GM18861 (cell line): ENCODE measurements around the gene USP28.
"Not testable (repeated sequence)": the region's sequence is repeated elsewhere in the genome, so short reads cannot be mapped to it uniquely, and the experiment has no call there.

Experiments used
- ATAC-seq: cut with Tn5 transposase; IDR thresholded peaks from one replicate; pipeline ENCODE4 v1.9.1; 2021; ENCODE audit not compliant: unreplicated experiment

USP28 gene

GRCh38 chr11:113774174-113774503 is 101.2 kb downstream of the USP28 start:
- no peak for ATAC-seq

DNA sequence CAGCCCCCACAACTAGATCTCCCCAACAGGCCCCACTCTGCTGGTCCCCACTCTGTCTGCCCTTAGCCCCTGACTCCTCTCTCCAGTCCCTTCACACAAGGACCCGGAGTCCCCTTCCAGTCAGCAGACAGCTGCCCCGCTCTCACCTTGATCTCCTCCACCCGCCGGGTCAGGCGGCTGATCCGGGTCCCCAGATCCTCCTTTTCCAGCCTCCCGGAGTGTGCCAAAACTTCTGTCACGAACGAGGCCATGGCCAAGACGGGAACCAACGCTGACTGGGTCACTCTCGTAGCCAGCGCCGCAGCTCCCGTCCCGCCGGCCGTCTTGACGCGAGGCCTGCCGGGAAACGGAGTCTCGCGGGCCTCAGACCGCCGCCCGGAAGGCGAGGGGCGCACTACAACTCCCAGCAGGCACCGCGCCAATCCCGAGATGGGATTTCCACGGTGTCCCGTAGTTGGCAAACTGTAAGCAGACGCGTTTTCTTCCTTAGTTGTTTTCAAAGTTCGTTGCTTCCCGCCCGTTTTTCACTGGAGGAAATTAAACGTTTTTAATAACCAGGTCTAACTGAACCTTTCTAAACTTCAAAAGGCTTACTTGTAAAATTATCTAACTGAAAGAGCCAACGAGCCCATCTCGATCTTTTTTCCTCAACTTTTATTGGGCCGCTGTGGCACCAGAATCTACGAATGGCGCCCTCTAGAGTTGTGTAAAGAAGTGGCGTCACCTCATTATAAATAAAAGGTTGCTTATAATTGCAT is 101.8 kb downstream of the USP28 start, which contains the start of gene ZW10:
Gene ZW10 (minus strand): TSS at position 277 of the 758 bp plus-strand sequence. CDS start 26 bp downstream, at position 251.
- peak; percentile 98 for ATAC-seq

- no peak for ATAC-seq
These were observed 102.3 kb downstream of the USP28 start for GRCh38 chr11:113773092-113773415.

DNA sequence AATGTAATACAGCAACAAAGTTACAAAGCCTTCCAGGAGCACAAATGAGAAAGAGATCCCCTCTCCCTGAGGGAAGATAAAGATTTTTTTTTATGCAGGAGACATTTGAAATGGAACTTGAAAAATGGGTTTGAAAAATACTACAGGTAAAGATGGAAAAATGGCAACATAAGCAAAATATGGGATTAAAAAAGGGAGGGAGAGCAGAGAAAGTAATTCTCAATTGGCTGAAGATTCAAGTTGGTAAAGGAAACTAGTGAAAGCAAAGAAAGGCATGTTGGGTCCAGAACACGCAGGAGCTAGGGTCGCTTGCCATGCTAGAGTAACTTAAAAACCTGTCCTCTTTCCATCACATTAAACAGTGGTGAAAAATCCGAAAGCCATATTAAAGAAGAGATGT is 103.4 kb downstream of the USP28 start:
- ATAC-seq, result no peak

GRCh38 chr11:113764527-113765219 is 110.7 kb downstream of the USP28 start:
- ATAC-seq, result no peak

- ATAC-seq, result not testable (repeated sequence)
These were observed 112.3 kb downstream of the USP28 start for GRCh38 chr11:113763040-113763439.

DNA sequence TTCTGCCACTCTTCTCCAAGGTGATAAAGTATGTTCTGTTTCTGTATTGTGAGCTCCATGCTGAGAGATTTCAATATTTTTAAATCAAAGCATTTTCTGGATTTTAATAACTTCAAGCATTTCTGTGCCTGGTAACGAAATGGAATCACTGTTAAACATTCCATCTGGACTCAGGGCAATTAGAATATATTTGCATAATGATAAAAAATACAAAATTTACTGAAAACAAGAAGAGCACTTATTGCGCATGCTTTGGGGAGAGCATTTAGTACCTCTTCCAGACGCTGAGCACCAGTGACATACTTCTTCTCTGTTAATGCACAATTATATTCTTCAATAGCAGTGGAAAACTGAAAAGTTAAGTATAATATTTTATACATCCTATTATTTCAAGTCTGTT is 115.1 kb downstream of the USP28 start:
- no peak for ATAC-seq

- ATAC-seq, result no peak
These were observed 122.4 kb downstream of the USP28 start for GRCh38 chr11:113752932-113753331.
